Limb (tissue), 2 donors: ENCODE results near the gene CPPED1.
"Not testable (repeated sequence)": the region's sequence is repeated elsewhere in the genome, so short reads cannot be mapped to it uniquely, and the experiment has no call there.

ENCODE experiments used
- DNase-seq, 2 donors: peaks; one replicate each; pipeline ENCODE4 v3.0.0-alpha.2; 2016; ENCODE audit errors: extremely low spot score in 2 of 2

The CPPED1 gene

DNA sequence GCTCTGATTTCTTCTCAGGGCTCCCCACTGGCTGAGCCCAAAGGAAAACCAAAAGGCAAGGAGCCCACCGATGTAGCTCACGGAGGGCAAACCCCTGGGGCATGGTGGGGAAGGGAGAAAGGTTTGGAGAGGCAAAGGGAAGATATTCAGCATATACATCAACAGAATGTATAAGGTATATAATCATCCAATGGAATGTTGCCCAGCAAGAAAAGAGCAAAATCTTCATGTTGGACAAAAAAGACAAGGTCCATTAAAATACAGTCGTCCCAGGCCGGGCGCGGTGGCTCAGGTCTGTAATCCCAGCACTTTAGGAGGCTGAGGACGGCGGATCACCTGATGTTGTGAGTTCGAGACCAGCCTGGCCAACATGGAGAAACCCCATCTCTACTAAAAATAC, 1.6 kb downstream of the CPPED1 start:
- DNase-seq: no peak

DNA sequence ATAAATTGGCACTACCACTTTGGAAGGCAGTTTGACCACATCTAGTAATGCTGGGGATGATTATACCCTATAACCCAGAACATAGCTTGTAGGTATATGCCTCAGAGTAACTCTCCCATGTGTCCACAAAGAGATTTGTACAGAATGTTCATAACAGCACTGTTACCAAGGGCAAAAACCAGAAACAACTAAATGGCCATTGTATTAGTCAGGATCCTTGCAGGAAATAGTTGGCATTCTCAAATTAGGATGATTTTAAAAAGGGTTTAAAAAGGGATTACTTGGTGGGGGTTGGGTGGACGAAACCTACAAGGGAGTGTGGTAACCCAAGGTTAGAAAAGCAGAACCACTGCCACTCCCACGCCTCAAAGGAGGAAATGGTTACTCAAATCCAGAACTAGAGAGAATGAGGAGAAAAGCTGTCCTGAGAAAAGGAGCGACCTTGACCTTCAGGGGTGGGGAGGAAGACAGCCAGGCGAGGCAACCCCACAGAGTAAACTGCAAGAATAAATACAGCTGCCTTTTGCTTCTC, 2.1 kb downstream of the CPPED1 start:
- DNase-seq: no peak

DNA sequence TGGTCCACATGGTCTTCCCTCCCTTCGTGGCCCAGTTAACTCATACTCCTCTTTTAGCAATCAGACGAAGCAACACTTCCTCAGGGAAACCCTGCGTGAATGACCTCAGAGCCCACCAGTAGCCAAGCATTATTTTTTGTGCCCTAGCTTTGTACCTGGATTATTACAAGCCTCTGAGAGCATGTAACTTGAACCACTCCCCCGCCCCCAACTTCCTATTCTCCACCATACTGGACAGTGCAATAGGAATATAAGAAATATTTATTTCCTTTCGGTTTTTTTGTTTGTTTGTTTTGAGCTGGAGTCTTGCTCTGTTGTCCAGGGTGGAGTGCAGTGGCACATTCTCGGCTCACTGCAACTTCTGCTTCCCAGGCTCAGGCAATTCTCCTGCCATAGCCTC, 2.9 kb downstream of the CPPED1 start:
- no peak for DNase-seq

DNA sequence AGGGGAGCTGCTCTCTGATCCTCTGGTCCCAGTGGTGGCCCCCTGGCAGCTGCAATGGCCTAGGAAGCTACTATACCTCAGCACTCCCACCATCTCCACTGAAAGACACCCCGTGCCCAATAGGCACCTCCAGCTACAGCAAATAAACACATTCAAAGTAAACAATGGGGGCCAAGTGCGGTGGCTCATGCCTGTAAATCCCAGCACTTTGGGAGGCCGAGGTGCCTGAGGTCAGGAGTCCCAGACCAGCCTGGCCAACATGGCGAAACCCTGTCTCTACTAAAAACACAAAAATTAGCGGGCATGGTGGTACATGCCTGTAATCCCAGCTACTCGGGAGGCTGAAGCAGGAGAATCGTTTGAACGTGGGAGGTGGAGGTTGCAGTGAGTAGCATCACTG, 3.7 kb downstream of the CPPED1 start:
- not testable (repeated sequence) for DNase-seq

DNA sequence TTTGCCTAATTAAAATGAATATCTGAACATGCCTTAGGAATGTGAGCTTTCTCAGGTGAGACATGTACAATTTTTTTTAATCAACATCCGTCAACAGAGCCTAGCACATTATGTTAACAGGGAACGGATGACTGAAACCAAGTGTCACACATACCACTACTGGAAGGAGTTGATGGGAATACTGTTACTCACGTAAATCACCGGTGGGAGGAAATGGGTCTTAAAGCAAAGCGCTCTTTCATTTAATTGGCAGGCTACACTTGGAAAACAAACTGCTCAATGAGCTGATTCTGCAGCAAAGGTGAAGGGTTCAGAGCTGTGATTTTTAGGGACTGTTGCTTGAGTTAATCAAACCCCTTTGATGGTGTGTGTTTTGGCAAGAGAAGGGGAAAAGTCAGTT, 4.8 kb downstream of the CPPED1 start:
- DNase-seq: no peak

DNA sequence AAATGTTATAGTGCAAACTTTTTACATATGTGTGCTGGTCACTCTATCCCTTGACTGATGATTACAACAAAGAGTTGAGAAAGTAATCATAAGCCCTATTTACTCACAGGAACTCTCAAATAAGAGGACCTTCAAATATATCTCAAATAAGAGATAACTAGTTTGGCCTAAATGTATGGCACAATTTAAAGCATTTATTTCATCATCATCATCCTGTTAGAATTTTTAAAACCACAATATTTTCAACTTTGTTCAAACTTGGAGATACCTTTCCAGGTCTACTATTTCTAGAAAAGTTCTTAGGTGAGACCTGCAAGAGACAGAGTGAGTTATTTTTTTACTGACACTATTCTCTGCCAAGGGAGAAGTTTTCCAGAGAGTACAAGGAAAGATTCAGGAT, 5.5 kb downstream of the CPPED1 start:
- DNase-seq: no peak

DNA sequence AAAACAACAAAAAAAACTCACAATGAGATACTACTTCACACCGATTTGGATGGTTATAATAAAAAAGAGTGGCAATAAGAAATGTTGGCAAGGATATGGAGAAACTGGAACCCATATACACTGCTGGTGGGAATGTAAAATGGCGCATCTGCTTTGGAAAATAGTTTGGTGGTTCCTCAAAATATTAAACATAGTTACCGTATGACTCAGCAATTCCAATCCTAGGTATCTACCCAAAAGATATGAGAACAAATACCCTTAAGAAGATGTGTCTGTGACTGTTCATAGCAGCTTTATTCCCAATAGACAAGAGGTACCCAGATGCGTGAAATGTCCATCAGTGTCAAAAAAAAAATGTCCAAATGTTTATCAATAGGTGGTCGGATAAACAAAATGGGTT, 7.2 kb downstream of the CPPED1 start:
- DNase-seq: no peak

- no peak for DNase-seq
Observed at GRCh38 chr16:12794486-12795387, 8.9 kb downstream of the CPPED1 start.

- DNase-seq: no peak
Observed at GRCh38 chr16:12793865-12794240, 9.8 kb downstream of the CPPED1 start.

GRCh38 chr16:12793120-12793864, 10.4 kb downstream of the CPPED1 start:
- DNase-seq: no peak

DNA sequence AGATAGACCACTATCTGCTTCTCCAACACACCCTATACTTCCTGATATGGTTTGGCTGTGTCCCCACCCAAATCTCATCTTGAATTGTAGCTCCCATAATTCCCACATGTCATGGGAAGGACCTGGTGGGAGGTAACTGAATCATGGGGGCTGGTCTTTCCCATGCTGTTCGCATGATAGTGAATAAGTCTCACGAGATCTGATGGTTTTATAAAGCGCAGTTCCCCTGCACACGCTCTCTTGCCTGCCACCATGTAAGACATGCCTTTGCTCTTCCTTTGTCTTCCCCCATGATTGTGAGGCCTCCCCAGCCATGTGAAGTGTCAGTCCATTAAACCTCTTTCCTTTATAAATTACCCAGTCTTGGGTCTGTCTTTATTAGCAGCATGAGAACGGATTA, 11.2 kb downstream of the CPPED1 start:
- not testable (repeated sequence) for DNase-seq

DNA sequence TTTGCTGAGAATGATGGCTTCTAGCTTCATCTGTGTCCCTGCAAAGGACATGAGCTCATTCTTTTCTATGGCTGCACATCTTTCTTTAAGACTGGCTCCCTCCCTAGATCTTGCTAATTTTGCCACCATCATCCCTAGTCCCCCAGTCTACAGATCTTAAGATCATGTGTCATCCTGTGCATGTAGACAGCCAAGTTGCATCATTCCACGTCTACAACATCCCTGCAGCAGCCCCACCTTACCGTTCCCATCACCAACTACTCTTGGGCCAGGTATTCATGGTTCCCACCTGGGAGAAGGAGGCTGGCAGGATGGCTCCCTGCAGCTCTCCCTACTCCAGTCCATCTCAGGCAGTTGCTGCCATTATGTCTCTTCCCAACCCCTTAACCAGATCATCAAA, 12.3 kb downstream of the CPPED1 start:
- no peak for DNase-seq

- DNase-seq: no peak
Observed at GRCh38 chr16:12788758-12789157, 14.9 kb downstream of the CPPED1 start.

DNA sequence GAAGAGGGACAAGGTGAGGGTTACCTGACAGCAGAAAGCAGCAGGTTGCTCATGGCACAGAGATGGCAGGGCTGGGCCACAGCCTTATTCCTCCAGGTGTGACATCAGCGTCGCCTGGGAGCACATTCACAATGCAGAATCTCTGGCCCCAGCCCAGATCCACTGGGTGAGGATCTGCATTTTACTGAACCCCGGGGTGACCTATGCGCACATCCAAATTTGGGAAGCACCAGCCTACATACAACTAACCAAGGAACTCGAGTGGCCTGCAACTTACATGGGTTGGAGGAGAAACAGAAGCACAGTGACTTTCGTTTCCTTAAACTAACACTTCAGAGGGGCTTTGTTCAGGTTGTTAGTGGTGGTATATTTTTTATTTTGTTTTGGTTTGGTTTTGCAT, 17.6 kb downstream of the CPPED1 start:
- no peak for DNase-seq

GRCh38 chr16:12784076-12784475, 19.6 kb downstream of the CPPED1 start:
- no peak for DNase-seq

GRCh38 chr16:12781777-12782176, 21.9 kb downstream of the CPPED1 start:
- DNase-seq: no peak

GRCh38 chr16:12780467-12780866, 23.2 kb downstream of the CPPED1 start:
- DNase-seq: no peak

- no peak for DNase-seq
Observed at GRCh38 chr16:12778726-12779125, 25.0 kb downstream of the CPPED1 start.

DNA sequence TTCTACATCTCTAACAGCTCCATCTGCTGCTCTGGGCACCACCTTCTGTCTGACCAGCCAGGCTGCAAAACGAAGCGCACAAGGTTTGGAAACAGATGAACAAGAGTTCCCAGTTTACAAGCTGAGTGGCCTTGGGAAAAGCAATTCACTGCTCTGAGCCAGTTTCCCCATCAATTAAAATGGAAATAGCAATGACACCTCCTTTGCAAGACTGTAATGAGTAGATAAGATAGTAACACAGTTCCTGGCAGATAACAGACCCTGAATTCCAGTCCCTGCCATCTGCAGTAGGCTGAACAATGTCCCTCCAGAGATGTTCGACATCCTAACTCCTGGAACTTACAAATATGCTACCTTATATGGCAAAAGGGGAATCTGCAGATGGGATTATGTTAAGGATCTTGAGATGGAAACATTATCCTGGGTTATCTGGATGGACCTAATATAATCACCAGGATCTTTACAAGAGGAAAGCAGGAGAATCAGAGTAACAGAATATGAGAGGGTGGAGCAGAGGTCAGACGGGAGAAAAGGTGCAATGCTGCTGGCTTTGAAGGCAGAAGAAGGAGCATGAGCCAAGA, 27.9 kb downstream of the CPPED1 start:
- DNase-seq: no peak

DNA sequence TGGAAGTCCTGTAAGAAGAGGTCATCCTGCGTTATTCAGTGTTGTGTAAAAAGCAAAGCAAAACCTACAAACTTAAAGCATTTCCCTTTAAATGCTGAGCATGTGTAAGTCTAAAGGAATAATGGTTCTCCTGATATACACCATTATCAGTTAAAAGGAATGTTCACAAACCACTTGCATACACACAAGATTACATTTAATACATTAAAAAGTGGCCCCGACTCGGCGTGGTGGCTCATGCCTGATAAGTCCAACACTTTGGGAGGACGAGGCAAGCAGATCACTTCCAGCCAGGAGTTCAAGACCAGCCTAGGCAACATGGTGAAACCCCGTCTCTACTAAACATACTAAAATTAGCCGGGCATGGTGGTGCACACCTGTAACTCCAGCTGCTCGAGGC, 30.5 kb downstream of the CPPED1 start:
- DNase-seq: no peak

DNA sequence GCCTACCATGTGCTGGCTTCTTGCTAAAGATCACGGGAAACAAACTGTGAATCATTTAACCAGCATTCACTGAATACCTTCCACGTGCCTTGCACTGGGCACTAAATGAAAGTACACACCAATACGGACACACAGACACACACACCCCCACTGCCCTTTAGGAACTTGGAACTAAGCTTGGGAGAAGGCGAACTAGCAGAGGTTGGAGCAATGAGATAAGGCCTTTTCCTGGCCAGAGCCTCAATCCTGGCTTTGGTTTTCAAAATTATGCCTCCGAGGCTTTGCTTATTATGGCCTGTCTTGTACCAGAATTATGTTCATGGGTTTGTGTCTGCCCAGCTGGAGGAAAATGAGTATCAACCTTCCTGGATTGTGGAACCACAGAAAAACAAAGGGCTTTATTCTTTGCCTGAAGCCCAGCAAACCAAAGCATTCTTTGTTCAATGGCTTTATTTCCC, 32.3 kb downstream of the CPPED1 start:
- DNase-seq: no peak

DNA sequence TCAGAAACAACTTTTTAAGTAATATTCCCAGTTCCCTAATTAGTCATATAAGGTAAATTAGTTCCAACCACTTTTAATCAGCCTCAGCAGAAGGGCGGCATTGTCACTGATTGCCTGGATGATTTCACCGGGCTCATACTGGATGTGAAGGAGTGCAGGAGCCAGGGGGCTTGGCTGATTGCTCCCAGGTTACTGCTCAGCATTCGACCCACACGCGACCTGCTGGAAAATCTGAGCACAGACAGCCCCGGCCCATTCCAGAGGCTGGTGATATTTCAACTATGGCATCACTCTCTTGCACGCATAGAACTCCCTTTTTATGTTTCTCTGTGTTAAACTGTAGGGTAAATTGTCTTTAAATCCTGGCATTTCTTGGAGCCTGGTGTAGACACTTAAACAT, 34.2 kb downstream of the CPPED1 start:
- no peak for DNase-seq
